GM10266 (cell line): ENCODE measurements around the gene ANXA1.
A peak's percentile ranks its signal among the peaks of the same experiment; 100 is the strongest.

Source experiments
- DNase-seq: peaks from one replicate; pipeline ENCODE4 v3.0.0; 2012; ENCODE audit errors: extremely low spot score
- TF ChIP-seq, protein P1 (sequence below): IDR thresholded peaks from 2 replicates; pipeline ENCODE4 v1.5.1; 2012; ENCODE audit warnings: mild to moderate bottlenecking, low read depth; ENCODE audit not compliant: control insufficient read depth, insufficient read depth; ENCODE audit errors: missing control alignments

The ANXA1 gene

GRCh38 chr9:73199448-73199847 lies 47.8 kb downstream of the ANXA1 start:
- DNase-seq: no peak
- TF ChIP-seq, protein P1, sequence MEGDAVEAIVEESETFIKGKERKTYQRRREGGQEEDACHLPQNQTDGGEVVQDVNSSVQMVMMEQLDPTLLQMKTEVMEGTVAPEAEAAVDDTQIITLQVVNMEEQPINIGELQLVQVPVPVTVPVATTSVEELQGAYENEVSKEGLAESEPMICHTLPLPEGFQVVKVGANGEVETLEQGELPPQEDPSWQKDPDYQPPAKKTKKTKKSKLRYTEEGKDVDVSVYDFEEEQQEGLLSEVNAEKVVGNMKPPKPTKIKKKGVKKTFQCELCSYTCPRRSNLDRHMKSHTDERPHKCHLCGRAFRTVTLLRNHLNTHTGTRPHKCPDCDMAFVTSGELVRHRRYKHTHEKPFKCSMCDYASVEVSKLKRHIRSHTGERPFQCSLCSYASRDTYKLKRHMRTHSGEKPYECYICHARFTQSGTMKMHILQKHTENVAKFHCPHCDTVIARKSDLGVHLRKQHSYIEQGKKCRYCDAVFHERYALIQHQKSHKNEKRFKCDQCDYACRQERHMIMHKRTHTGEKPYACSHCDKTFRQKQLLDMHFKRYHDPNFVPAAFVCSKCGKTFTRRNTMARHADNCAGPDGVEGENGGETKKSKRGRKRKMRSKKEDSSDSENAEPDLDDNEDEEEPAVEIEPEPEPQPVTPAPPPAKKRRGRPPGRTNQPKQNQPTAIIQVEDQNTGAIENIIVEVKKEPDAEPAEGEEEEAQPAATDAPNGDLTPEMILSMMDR: no peak

DNA sequence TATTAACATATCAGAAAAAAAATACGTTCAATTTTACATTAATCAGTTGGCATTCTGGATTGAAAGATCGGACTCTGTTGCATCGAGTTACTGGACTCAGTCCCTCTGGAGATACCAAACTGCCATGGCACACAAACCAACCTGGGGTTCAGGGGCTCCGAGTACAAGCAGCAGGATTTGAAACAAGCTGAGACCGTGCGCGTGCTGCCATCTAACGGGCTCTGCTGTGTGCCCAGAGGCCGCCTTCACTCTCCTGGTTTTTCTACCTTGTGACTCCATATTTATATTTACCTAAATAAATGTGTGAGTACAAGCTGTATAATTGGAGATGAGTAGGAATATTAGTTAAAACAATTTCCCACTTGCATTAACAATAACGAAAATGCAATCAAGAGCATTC lies 48.2 kb downstream of the ANXA1 start:
- DNase-seq: no peak
- TF ChIP-seq, protein P1: no peak

DNA sequence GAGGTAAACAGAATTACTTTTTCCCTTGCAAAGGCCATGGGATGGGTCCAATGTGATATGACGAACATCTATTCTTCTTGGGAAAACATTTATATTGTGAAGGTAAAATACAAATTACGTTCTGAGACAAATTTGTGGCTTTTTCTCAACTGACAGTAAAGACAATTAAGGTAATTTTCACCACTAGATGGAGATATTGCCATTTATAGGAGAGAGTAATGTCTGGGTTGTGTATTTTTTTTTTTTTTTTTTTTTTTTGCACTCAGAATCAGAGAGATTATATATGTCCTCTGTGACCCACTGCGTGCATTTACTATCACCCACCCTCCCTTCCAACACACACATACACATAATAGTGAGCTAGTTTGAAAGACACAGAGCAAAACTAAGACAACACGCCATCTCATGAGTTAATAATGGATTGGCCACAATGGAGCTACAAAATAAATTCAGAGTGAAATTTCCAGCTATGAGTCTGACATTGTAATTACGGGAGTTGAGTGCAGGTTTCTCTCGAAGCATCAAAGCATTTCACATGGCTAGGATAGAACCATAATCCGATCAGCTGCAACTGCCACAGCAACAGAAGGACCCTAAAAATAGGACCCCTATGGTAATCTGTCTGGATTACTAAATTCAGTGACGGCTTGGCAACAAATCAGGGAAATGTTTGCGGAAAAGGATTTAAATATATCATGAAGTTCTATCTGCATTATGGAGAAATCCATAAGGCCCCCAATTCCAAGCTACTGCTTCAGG lies 49.2 kb downstream of the ANXA1 start:
- DNase-seq: no peak
- TF ChIP-seq, protein P1: peak; percentile 26

GRCh38 chr9:73202980-73203379 lies 51.3 kb downstream of the ANXA1 start:
- no peak for DNase-seq
- TF ChIP-seq, protein P1: no peak

GRCh38 chr9:73204936-73205335 lies 53.3 kb downstream of the ANXA1 start:
- TF ChIP-seq, protein P1: no peak
- DNase-seq: no peak

GRCh38 chr9:73206851-73207250 lies 55.2 kb downstream of the ANXA1 start:
- no peak for DNase-seq
- TF ChIP-seq, protein P1: no peak

DNA sequence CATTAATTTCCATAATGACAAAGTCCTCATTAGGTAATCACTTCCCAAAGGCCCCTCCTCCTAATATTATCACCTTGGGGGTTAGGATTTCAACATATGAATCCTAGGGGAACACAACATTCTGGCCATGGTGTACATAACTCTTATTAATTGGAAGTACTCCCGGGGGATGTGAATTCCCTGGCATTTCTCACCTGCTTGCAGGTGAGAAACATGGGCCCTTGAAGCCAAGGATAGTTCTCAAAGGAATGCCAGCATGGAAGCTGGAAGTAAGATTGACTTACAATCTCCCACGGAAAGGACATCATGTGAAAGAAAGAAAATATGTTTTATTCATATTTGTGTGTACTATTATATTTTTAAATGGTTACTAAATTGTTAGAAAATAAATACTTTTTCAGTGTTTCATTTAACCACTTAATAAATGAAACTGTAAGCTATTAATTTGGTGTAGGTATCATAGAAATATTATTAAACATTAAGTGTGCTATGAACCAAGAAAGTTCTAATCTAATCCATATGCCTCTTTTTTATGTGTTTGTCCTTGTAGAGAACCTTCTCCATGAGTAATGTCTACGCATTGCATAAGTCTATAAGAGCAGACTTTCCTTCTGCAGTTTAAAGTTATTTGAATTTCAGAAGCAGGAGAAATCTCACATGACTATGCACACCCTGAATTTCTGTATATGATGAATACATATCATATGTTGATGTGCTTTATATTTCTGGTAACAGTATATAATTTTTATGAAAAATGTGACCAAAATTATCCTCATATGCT lies 59.4 kb downstream of the ANXA1 start:
- no peak for DNase-seq
- TF ChIP-seq, protein P1: no peak
